Measurements from ENCODE around the gene SLC35G6.

- TF ChIP-seq CTCF (conservative IDR thresholded peaks at IDR 0.05 in 1 of 2, IDR thresholded peaks at IDR 0.05 in 1 of 2; ENCODE audit: low read depth in 1 of 2, low read length in 2 of 2): no peak
- no peak for TF ChIP-seq EZH2 (IDR thresholded peaks at IDR 0.05; ENCODE audit: low read length, missing control alignments)
These were observed 21.2 kb upstream of the SLC35G6 start for GRCh38 chr17:7459961-7460545.
